Measurements from ENCODE around the gene GFPT2.
"Not testable (repeated sequence)": the region's sequence is repeated elsewhere in the genome, so short reads cannot be mapped to it uniquely, and the experiment has no call there.

The GFPT2 gene

GRCh38 chr5:180311216-180311615, 41.9 kb downstream of the GFPT2 start:
- H3K4me3 ChIP-seq (ENCODE audit: insufficient read depth, low read depth, low read length, poor library complexity, severe bottlenecking) = no peak overlapping the region
- no peaks in the 10 kb centered on the region for H3K4me1 ChIP-seq (ENCODE audit: control insufficient read depth, insufficient read depth, low read length, poor library complexity, severe bottlenecking)
- H3K27ac ChIP-seq (ENCODE audit: insufficient read depth, low read length, poor library complexity, severe bottlenecking) = no peak overlapping the region
- no peaks in the 10 kb centered on the region for H3K36me3 ChIP-seq (ENCODE audit: control insufficient read depth, insufficient read depth, low read length)
- DNase-seq = no peak
- H3K9me3 ChIP-seq (ENCODE audit: control insufficient read depth, low read length) = no peaks in the 10 kb centered on the region
- no peaks in the 10 kb centered on the region for H3K27me3 ChIP-seq (replicated peaks; ENCODE audit: control insufficient read depth, insufficient read depth, low read length, poor library complexity, severe bottlenecking)

GRCh38 chr5:180306796-180307195, 46.3 kb downstream of the GFPT2 start:
- H3K27me3 ChIP-seq (replicated peaks; ENCODE audit: control insufficient read depth, insufficient read depth, low read length, poor library complexity, severe bottlenecking) = no peaks in the 10 kb centered on the region
- DNase-seq = no peak
- H3K36me3 ChIP-seq (ENCODE audit: control insufficient read depth, insufficient read depth, low read length) = no peaks in the 10 kb centered on the region
- H3K9me3 ChIP-seq (ENCODE audit: control insufficient read depth, low read length) = no peaks in the 10 kb centered on the region
- no peak overlapping the region for H3K4me3 ChIP-seq (ENCODE audit: insufficient read depth, low read depth, low read length, poor library complexity, severe bottlenecking)
- no peak overlapping the region for H3K27ac ChIP-seq (ENCODE audit: insufficient read depth, low read length, poor library complexity, severe bottlenecking)
- H3K4me1 ChIP-seq (ENCODE audit: control insufficient read depth, insufficient read depth, low read length, poor library complexity, severe bottlenecking) = no peaks in the 10 kb centered on the region

- H3K9me3 ChIP-seq (ENCODE audit: control insufficient read depth, low read length) = no peaks in the 10 kb centered on the region
- no peaks in the 10 kb centered on the region for H3K4me1 ChIP-seq (ENCODE audit: control insufficient read depth, insufficient read depth, low read length, poor library complexity, severe bottlenecking)
- DNase-seq = no peak
- no peak overlapping the region for H3K27ac ChIP-seq (ENCODE audit: insufficient read depth, low read length, poor library complexity, severe bottlenecking)
- H3K36me3 ChIP-seq (ENCODE audit: control insufficient read depth, insufficient read depth, low read length) = no peaks in the 10 kb centered on the region
- H3K27me3 ChIP-seq (replicated peaks; ENCODE audit: control insufficient read depth, insufficient read depth, low read length, poor library complexity, severe bottlenecking) = no peaks in the 10 kb centered on the region
- no peak overlapping the region for H3K4me3 ChIP-seq (ENCODE audit: insufficient read depth, low read depth, low read length, poor library complexity, severe bottlenecking)
Observed at GRCh38 chr5:180305481-180305880, 47.7 kb downstream of the GFPT2 start.

- no peaks in the 10 kb centered on the region for H3K36me3 ChIP-seq (ENCODE audit: control insufficient read depth, insufficient read depth, low read length)
- H3K9me3 ChIP-seq (ENCODE audit: control insufficient read depth, low read length) = no peaks in the 10 kb centered on the region
- no peak overlapping the region for H3K27ac ChIP-seq (ENCODE audit: insufficient read depth, low read length, poor library complexity, severe bottlenecking)
- H3K27me3 ChIP-seq (replicated peaks; ENCODE audit: control insufficient read depth, insufficient read depth, low read length, poor library complexity, severe bottlenecking) = no peaks in the 10 kb centered on the region
- H3K4me1 ChIP-seq (ENCODE audit: control insufficient read depth, insufficient read depth, low read length, poor library complexity, severe bottlenecking) = no peaks in the 10 kb centered on the region
- no peak for DNase-seq
- no peak overlapping the region for H3K4me3 ChIP-seq (ENCODE audit: insufficient read depth, low read depth, low read length, poor library complexity, severe bottlenecking)
Observed at GRCh38 chr5:180304431-180305375, 48.4 kb downstream of the GFPT2 start.

- Histone ChIP-seq H3K4me1 (ENCODE audit: control insufficient read depth, insufficient read depth, low read length, poor library complexity, severe bottlenecking) (no peaks in the 10 kb centered on the region), H3K27me3 (replicated peaks; ENCODE audit: control insufficient read depth, insufficient read depth, low read length, poor library complexity, severe bottlenecking) (no peaks in the 10 kb centered on the region), H3K4me3 (ENCODE audit: insufficient read depth, low read depth, low read length, poor library complexity, severe bottlenecking) (no peak overlapping the region), H3K9me3 (ENCODE audit: control insufficient read depth, low read length) (no peaks in the 10 kb centered on the region), H3K36me3 (ENCODE audit: control insufficient read depth, insufficient read depth, low read length) (no peaks in the 10 kb centered on the region), H3K27ac (ENCODE audit: insufficient read depth, low read length, poor library complexity, severe bottlenecking) (no peak overlapping the region)
- DNase-seq = no peak
Observed at GRCh38 chr5:180304016-180304292, 49.2 kb downstream of the GFPT2 start.

GRCh38 chr5:180303226-180304015, 49.7 kb downstream of the GFPT2 start:
- no peak overlapping the region for H3K27ac ChIP-seq (ENCODE audit: insufficient read depth, low read length, poor library complexity, severe bottlenecking)
- no peaks in the 10 kb centered on the region for H3K9me3 ChIP-seq (ENCODE audit: control insufficient read depth, low read length)
- no peaks in the 10 kb centered on the region for H3K36me3 ChIP-seq (ENCODE audit: control insufficient read depth, insufficient read depth, low read length)
- no peaks in the 10 kb centered on the region for H3K27me3 ChIP-seq (replicated peaks; ENCODE audit: control insufficient read depth, insufficient read depth, low read length, poor library complexity, severe bottlenecking)
- DNase-seq = no peak
- no peaks in the 10 kb centered on the region for H3K4me1 ChIP-seq (ENCODE audit: control insufficient read depth, insufficient read depth, low read length, poor library complexity, severe bottlenecking)
- no peak overlapping the region for H3K4me3 ChIP-seq (ENCODE audit: insufficient read depth, low read depth, low read length, poor library complexity, severe bottlenecking)

- H3K36me3 ChIP-seq (ENCODE audit: control insufficient read depth, insufficient read depth, low read length) = no peaks in the 10 kb centered on the region
- H3K27me3 ChIP-seq (replicated peaks; ENCODE audit: control insufficient read depth, insufficient read depth, low read length, poor library complexity, severe bottlenecking) = no peaks in the 10 kb centered on the region
- H3K9me3 ChIP-seq (ENCODE audit: control insufficient read depth, low read length) = no peaks in the 10 kb centered on the region
- no peaks in the 10 kb centered on the region for H3K4me1 ChIP-seq (ENCODE audit: control insufficient read depth, insufficient read depth, low read length, poor library complexity, severe bottlenecking)
- H3K27ac ChIP-seq (ENCODE audit: insufficient read depth, low read length, poor library complexity, severe bottlenecking) = no peak overlapping the region
- no peak for DNase-seq
- H3K4me3 ChIP-seq (ENCODE audit: insufficient read depth, low read depth, low read length, poor library complexity, severe bottlenecking) = no peak overlapping the region
Observed at GRCh38 chr5:180302256-180302655, 50.9 kb downstream of the GFPT2 start.

- no peak overlapping the region for H3K27ac ChIP-seq (ENCODE audit: insufficient read depth, low read length, poor library complexity, severe bottlenecking)
Observed at GRCh38 chr5:180301253-180301652, 51.9 kb downstream of the GFPT2 start.

GRCh38 chr5:180299526-180299925, 53.6 kb downstream of the GFPT2 start:
- Histone ChIP-seq H3K9me3 (ENCODE audit: control insufficient read depth, low read length) (no peaks in the 10 kb centered on the region), H3K27me3 (replicated peaks; ENCODE audit: control insufficient read depth, insufficient read depth, low read length, poor library complexity, severe bottlenecking) (no peaks in the 10 kb centered on the region), H3K27ac (ENCODE audit: insufficient read depth, low read length, poor library complexity, severe bottlenecking) (no peak overlapping the region), H3K4me1 (ENCODE audit: control insufficient read depth, insufficient read depth, low read length, poor library complexity, severe bottlenecking) (no peaks in the 10 kb centered on the region), H3K4me3 (ENCODE audit: insufficient read depth, low read depth, low read length, poor library complexity, severe bottlenecking) (no peak overlapping the region), H3K36me3 (ENCODE audit: control insufficient read depth, insufficient read depth, low read length) (no peaks in the 10 kb centered on the region)
- DNase-seq = no peak

More at GRCh38 chr5:180301253-180301652, 51.9 kb downstream of the GFPT2 start:
- H3K4me3 ChIP-seq (ENCODE audit: insufficient read depth, low read depth, low read length, poor library complexity, severe bottlenecking) = no peak overlapping the region
- no peaks in the 10 kb centered on the region for H3K27me3 ChIP-seq (replicated peaks; ENCODE audit: control insufficient read depth, insufficient read depth, low read length, poor library complexity, severe bottlenecking)
- no peaks in the 10 kb centered on the region for H3K36me3 ChIP-seq (ENCODE audit: control insufficient read depth, insufficient read depth, low read length)
- H3K9me3 ChIP-seq (ENCODE audit: control insufficient read depth, low read length) = no peaks in the 10 kb centered on the region
- H3K4me1 ChIP-seq (ENCODE audit: control insufficient read depth, insufficient read depth, low read length, poor library complexity, severe bottlenecking) = no peaks in the 10 kb centered on the region
- no peak for DNase-seq

GRCh38 chr5:180299014-180299413, 54.1 kb downstream of the GFPT2 start:
- DNase-seq; H3K27me3 ChIP-seq (replicated peaks; ENCODE audit: control insufficient read depth, insufficient read depth, low read length, poor library complexity, severe bottlenecking); H3K4me1 ChIP-seq (ENCODE audit: control insufficient read depth, insufficient read depth, low read length, poor library complexity, severe bottlenecking); H3K36me3 ChIP-seq (ENCODE audit: control insufficient read depth, insufficient read depth, low read length); H3K9me3 ChIP-seq (ENCODE audit: control insufficient read depth, low read length); H3K27ac ChIP-seq (ENCODE audit: insufficient read depth, low read length, poor library complexity, severe bottlenecking); H3K4me3 ChIP-seq (ENCODE audit: insufficient read depth, low read depth, low read length, poor library complexity, severe bottlenecking): not testable (repeated sequence)
